ENCODE results near the gene PRDM16.

Gene PRDM16

GRCh38 chr1:3186526-3186921, 117.5 kb downstream of the PRDM16 start:
- H3K4me3 ChIP-seq (ENCODE audit: low read depth, low read length) = no peak overlapping the region
- no peak for DNase-seq (ENCODE audit: low read depth)

DNA sequence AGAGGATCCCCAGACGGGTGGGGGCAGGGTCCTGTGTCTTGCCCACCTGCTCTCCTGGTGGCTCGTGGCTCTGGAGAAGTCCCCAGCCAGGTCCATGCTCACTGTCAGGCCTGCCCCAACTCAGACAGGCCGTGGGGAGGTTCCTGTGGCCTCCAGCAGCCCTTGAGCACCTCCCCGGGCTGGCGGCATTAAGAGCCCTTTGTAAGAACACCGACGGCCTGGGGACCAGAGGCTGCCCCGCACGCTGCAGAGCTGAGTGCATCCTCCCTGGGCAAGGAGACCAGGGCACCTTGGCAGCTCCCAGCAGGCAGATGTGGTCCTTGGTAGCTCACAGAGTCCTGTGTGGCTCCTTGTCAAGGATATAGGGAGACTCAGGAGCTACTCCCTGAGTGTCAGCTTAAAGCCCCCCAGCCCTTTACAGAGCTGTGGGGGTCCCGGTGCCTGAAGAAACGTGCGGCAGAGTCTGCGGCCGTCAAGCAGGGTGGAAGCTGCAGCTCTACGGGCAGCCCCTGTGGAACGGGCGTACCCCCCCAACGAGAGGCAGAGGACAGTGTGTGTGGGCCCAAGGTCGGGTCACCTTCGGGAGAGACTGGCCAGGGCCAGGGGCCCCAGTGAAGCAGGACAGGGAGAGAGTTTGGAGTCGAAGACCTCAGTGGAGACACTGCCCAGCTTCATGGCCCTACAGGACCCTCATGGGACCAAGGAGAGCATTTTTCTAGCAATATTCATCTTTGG, 118.6 kb downstream of the PRDM16 start:
- no peak overlapping the region for H3K4me3 ChIP-seq (ENCODE audit: low read depth, low read length)
- DNase-seq (ENCODE audit: low read depth) = no peak

DNA sequence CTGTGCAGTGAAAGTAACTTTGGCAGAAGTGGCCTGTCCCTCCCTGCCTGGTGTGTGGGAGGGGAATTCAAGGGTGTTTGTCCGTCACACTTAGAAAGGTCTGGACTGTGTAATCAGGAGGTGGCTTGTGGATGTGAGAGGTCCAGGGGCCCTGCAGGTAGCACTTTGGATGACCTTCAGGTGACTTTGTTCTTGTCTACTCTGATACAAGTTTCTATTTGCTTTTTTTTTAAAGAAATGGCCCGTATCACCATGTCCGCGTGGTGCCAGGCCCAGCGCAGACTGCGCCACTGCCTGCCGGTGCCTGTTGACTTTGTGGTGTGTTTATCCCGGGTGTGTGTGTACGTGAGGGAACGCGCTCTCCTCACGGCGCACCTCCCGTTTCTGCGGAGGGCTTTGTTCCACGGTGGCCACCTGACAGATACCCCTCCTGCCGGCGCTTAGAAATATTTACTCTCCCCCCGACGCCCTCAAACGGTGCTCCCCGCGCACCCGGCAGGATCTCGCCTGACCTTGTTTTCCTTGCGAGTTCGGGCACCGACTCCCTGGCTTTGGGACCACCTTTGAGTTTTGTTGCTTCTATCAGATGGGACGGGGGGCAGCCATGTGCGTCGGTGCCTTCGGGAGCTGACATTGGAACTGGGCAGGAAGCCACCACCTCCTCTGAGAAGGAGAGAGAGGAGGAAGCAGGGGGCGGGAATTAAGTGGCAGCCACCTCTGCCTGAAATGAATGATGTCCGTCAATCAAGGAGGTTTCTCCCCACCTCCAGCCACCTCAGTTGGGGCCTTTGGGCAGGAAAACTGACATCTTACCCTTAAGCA, 119.4 kb downstream of the PRDM16 start:
- DNase-seq (ENCODE audit: low read depth) = no peak
- no peak overlapping the region for H3K4me3 ChIP-seq (ENCODE audit: low read depth, low read length)

DNA sequence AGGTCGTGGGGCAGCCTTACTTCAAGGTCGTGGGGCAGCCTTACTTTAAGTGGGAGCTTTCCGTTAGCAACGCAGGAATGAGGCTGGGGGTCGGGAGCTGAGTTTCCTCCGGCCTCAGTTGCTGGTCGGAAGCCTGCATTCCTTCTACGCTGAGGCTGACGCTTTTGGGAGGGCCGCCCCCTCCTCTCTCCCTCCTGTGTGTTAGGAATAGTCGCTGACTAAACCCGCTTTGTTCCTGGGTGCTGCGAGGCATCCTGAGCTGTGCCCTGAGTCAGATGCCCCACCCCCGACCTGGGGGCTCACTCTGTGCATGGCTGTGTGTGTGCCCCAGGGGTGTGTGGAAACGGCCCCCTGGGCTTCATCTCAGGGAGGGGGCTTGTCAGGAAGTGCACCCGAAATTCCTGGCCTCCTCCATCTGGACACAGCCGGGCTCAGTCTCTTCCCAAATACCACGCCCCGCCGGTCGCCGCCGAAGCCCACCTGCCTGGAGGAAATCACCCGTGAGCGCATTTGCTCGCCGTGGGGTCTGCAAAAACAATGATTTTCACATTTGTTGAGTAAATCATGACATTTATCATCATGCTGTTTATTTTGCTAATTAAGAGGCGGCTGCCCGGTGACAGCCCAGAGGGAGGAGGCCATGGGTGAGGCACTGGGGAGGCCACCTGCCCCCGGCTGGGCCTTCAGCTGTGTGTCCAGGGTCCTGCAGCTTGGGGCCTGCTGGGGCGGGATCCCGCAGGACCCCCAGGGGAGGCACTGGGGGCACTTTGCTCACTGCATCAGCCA, 121.4 kb downstream of the PRDM16 start:
- DNase-seq (ENCODE audit: low read depth) = no peak
- H3K4me3 ChIP-seq (ENCODE audit: low read depth, low read length) = no peak overlapping the region

DNA sequence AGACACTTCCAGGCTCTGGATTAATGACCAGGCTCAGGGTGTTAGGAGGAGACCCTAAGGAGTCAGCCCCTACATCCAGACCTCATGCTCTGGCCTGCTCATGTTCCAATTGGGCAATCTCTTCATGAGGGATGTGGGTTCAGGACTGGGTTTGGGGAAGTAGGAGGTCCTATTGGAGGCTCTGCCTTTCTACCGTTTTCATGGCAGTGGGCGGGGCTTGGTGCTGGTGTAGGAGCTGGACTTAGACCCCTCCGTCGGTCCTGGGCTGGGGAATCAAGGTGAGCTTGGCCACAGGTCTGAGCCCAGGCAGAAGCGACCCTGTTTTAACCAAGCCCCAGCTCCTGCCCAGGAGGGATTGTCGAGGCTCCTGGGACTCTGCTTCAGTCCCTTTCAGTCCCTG, 123.4 kb downstream of the PRDM16 start:
- no peak overlapping the region for H3K4me3 ChIP-seq (ENCODE audit: low read depth, low read length)
- DNase-seq (ENCODE audit: low read depth) = no peak

- no peak overlapping the region for H3K4me3 ChIP-seq (ENCODE audit: low read depth, low read length)
- DNase-seq (ENCODE audit: low read depth) = no peak
Observed at GRCh38 chr1:3192825-3193224, 123.8 kb downstream of the PRDM16 start.

GRCh38 chr1:3193811-3194210, 124.8 kb downstream of the PRDM16 start:
- no peak overlapping the region for H3K4me3 ChIP-seq (ENCODE audit: low read depth, low read length)
- no peak for DNase-seq (ENCODE audit: low read depth)

DNA sequence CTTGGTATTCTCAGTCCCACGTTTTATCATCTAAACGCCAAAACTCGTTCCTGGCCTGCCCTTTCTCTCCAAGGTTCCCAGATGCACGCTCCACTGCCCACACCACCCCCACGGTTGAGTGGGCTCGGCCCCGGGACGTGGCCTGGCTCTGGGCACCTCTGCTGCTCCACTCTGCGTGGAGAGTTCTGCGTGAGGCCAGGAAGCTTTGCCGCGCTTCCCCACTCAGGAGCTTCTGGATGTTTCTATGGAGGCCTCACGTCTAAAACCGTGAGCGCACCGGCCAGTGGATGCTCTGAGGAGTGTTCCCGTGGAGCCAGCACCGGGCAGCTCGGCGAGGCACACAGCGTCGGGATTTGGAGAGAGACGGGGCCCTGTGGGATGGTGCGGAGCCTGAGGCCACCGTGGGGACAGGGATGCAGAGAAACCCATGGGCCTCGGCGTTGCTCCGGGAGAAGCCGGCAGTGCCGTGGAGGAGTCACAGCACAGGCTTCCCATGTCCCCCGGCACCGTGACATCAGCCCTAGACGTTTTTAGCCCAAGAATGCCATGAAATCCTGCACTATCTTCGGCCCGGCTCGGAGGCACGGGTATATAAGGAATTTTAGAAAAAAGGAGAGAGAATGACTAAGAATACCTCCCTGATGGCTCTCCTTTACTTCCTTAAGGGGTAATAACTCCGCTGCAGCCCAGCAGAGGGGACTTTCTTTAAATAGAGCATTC, 125.9 kb downstream of the PRDM16 start:
- no peak overlapping the region for H3K4me3 ChIP-seq (ENCODE audit: low read depth, low read length)
- DNase-seq (ENCODE audit: low read depth) = no peak

- DNase-seq (ENCODE audit: low read depth) = no peak
- no peak overlapping the region for H3K4me3 ChIP-seq (ENCODE audit: low read depth, low read length)
Observed at GRCh38 chr1:3195480-3195815, 126.4 kb downstream of the PRDM16 start.

GRCh38 chr1:3195966-3196515, 127.0 kb downstream of the PRDM16 start:
- DNase-seq (ENCODE audit: low read depth) = no peak
- no peak overlapping the region for H3K4me3 ChIP-seq (ENCODE audit: low read depth, low read length)

DNA sequence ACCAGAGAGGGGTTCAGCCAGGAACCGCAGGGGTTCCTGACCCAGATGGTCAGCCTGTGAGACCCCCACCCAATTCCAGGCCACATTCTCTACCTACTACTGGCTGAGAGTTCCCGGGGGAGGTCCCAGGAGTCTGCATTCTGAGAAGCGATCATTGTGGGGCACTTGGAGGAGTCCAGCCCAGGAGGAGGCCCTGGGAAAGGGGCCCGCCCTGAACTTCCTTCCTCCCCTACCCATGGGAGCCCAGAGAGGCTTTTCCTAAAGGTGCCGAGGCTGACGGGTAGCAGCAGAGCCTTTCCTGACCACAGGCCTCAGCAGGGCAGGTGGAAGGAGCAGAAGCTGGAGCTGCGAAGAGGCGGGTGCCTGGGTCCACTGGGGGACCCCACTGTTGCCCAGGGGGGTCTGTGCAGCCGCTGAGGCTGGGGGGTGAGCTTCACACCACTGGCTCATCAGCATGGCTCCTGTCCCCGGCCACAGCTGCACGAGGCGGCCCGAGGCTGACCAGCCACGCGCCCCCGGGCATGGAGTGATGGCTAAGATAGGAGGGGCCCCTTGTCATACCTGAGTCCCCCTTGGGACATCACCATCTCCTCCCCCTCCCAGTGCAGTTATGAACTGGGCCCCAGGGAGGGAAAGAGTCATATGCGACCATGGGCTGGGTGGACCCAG, 127.7 kb downstream of the PRDM16 start:
- no peak for DNase-seq (ENCODE audit: low read depth)

GRCh38 chr1:3197781-3198316, 128.8 kb downstream of the PRDM16 start:
- H3K4me3 ChIP-seq (ENCODE audit: low read depth, low read length) = no peak overlapping the region
- no peak for DNase-seq (ENCODE audit: low read depth)

More for the DNA sequence above, 127.7 kb downstream of the PRDM16 start:
- no peak overlapping the region for H3K4me3 ChIP-seq (ENCODE audit: low read depth, low read length)

- no peak for DNase-seq (ENCODE audit: low read depth)
Observed at GRCh38 chr1:3198371-3199271, 129.6 kb downstream of the PRDM16 start.

GRCh38 chr1:3204725-3205124, 135.7 kb downstream of the PRDM16 start:
- no peak overlapping the region for H3K4me3 ChIP-seq (ENCODE audit: low read depth, low read length)
- no peak for DNase-seq (ENCODE audit: low read depth)

More at GRCh38 chr1:3198371-3199271, 129.6 kb downstream of the PRDM16 start:
- no peak overlapping the region for H3K4me3 ChIP-seq (ENCODE audit: low read depth, low read length)

DNA sequence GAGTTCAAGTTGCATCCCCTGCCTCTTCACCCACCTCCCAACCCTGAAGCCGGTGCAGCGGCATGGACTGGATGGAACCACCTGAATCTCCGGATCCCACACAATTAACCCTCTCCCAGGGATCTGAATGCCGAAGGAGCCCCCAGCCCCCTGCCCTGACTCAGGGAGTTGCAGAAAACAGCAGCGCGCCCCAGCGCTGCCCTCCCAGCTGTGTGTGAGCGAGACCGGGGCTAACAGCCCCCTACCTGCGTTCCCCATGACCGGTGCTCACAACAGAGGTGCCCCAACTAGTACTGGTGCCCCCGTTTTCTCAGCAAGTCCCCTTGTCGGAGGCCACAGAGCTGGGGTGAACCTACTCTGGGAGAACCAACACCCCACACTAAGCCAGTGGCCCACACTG, 136.8 kb downstream of the PRDM16 start:
- no peak overlapping the region for H3K4me3 ChIP-seq (ENCODE audit: low read depth, low read length)
- no peak for DNase-seq (ENCODE audit: low read depth)

DNA sequence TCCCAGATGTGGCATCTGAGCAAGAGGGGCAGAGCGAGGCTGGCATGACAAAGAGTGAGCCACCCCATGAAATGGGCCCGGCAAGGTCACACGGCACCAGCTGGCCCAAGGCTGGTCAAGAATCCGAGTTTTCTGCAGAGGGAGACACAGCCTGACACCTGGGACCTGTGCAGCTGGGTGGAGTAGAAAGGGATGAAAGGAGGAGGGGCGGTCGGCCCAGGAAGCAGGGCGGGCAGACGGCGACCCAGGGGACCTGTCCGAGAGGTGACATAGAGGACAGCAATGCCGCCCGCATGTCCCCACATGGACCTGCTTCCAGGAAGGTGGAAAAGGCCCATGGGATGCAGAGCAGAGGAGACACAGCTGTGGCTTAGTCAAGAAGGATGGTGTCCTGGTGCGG, 137.7 kb downstream of the PRDM16 start:
- no peak for DNase-seq (ENCODE audit: low read depth)
- H3K4me3 ChIP-seq (ENCODE audit: low read depth, low read length) = no peak overlapping the region

DNA sequence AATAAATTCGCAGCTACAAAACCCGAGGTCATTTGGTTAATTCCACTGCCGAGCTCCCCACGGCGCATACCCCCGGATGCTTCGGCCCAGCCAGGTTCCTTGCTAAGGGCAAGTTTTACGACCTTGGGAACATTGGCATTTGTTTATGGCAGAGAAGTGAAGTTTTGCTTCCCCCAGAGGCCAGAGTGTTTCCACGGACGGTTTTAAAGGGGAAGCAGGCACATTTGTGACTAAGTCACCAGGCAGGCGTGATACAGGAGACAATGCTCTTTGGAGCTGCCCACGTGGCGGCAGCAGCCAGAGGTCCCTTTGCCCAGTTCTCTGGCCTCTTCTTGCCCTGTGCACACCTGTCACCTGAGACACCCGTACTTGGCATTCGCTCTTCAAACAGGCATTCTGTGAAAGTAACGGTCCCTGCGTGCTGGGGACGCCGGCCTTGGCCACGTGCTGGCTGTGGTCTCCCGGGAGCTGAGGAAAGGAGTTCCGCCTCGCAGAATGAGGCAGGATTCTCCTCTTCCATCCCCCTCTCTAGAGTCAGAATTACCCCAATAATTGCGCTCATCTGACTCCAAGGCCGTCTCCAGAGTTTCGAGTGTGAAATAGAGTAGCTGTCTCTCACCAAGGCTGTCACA, 138.3 kb downstream of the PRDM16 start:
- no peak for DNase-seq (ENCODE audit: low read depth)
- H3K4me3 ChIP-seq (ENCODE audit: low read depth, low read length) = no peak overlapping the region
